GM12878 (cell line): Measurements from ENCODE around the gene PLEKHA6. TPM values are rescaled to one million over a fixed set of nuclear protein-coding genes. Genes with fewer than 3 reads are reported as not detected.
A peak's percentile ranks its signal among the peaks of the same experiment; 100 is the strongest.

Experiments
- ATAC-seq: fragments of 200-7000 bp; cut with Tn5 transposase; 3 replicates; pipeline ENCODE4 v1.9.1; 2020; ENCODE audit warnings: mild to moderate bottlenecking, moderate library complexity
- BruUV-seq: library from RNA; stranded (reverse); fragments of 400-500 nt; replicated peaks from 2 replicates; lab custom pipeline; 2021; lab: Mats Ljungman, UMichigan
- CTCF ChIA-PET: fragments of 300-600 bp; sonication (Branson Sonifier 250); formaldehyde crosslinking; extraction: SDS; loops from one replicate; lab custom pipeline; 2021; ENCODE audit warnings: inconsistent platforms; lab: Yijun Ruan, JAX
- POLR2A ChIA-PET: fragments of 350-600 bp; formaldehyde crosslinking; extraction: SDS; loops from one replicate; lab custom pipeline; 2021; ENCODE audit warnings: inconsistent platforms; lab: Charles Lee
- RAD21 ChIA-PET: fragments of 300-600 bp; sonication (Branson Sonifier 250); formaldehyde crosslinking; loops from one replicate; lab custom pipeline; 2023; ENCODE audit warnings: antibody characterized with exemption; ENCODE audit not compliant: unreplicated experiment; lab: Charles Lee
- SMC1A ChIA-PET: fragments of 300-600 bp; sonication (Branson Sonifier 250); formaldehyde crosslinking; loops from one replicate; lab custom pipeline; 2023; ENCODE audit not compliant: unreplicated experiment, uncharacterized antibody; lab: Charles Lee
- DNase-seq: peaks from one replicate; pipeline ENCODE4 v3.0.0-alpha.2; 2011; ENCODE audit warnings: low read depth, low spot score
- FAIRE-seq: peaks from 3 replicates; lab custom pipeline; 2011; peaks lifted over from hg19 to GRCh38; lab: Jason Lieb, UNC
- H2AFZ ChIP-seq: 2 replicates; pipeline ENCODE4 v1.6.0; 2011; ENCODE audit warnings: low read depth, low read length, control low read depth; ENCODE audit not compliant: control insufficient read depth
- H3K27ac ChIP-seq: 2 replicates; pipeline ENCODE4 v1.5.1; 2011; ENCODE audit warnings: control low read depth; ENCODE audit not compliant: control insufficient read depth, insufficient read depth
- H3K27me3 ChIP-seq, 2 experiments: replicated peaks in 1 of 2; 2 replicates each; pipeline versions ENCODE4 v1.6.0 to v1.6.1; 2011; ENCODE audit warnings: low read length in 1 of 2; ENCODE audit not compliant: control insufficient read depth in 2 of 2, insufficient read depth in 2 of 2
- H3K36me3 ChIP-seq, 2 experiments: 2 replicates each; pipeline ENCODE4 v1.5.1; 2011; ENCODE audit warnings: low read length in 1 of 2; ENCODE audit not compliant: control insufficient read depth in 2 of 2, insufficient read depth in 2 of 2
- H3K4me1 ChIP-seq: 2 replicates; pipeline ENCODE4 v1.6.1; 2011; ENCODE audit warnings: mild to moderate bottlenecking, low read length, moderate library complexity, mixed read lengths; ENCODE audit not compliant: control insufficient read depth, insufficient read depth
- H3K4me2 ChIP-seq: 2 replicates; pipeline ENCODE4 v1.6.0; 2011; ENCODE audit warnings: control low read depth; ENCODE audit not compliant: control insufficient read depth, insufficient read depth
- H3K4me3 ChIP-seq: fragments of 200-600 bp; sonication (generic); 2 replicates; pipeline ENCODE4 v1.5.1; 2016
- H3K79me2 ChIP-seq: 2 replicates; pipeline ENCODE4 v1.6.0; 2011; ENCODE audit warnings: low read length; ENCODE audit not compliant: control insufficient read depth, insufficient read depth
- H3K9ac ChIP-seq: 2 replicates; pipeline ENCODE4 v1.8.0; 2011; ENCODE audit warnings: low read length, control low read depth, mixed read lengths; ENCODE audit not compliant: control insufficient read depth, insufficient read depth
- H3K9me3 ChIP-seq: replicated peaks from 3 replicates; pipeline ENCODE4 v1.5.1; 2011; ENCODE audit warnings: mild to moderate bottlenecking, low read length; ENCODE audit not compliant: control insufficient read depth, insufficient read depth
- H4K20me1 ChIP-seq: 2 replicates; pipeline ENCODE4 v1.6.0; 2011; ENCODE audit not compliant: control insufficient read depth, insufficient read depth
- IRF4 ChIP-seq: IDR thresholded peaks from 2 replicates; pipeline ENCODE4 v1.6.1; 2011; ENCODE audit warnings: low read depth, low read length
- NR2C1 ChIP-seq: fragments of 450-650 bp; IDR thresholded peaks from 2 replicates; pipeline ENCODE4 v1.6.1; 2017; ENCODE audit warnings: antibody characterized with exemption, mild to moderate bottlenecking, moderate library complexity
- NR2F1 ChIP-seq: fragments of 450-650 bp; conservative IDR thresholded peaks from 2 replicates; pipeline ENCODE4 v1.6.1; 2017; ENCODE audit warnings: mild to moderate bottlenecking
- POLR2AphosphoS2 ChIP-seq: IDR thresholded peaks from 2 replicates; pipeline ENCODE4 v1.6.1; 2011; ENCODE audit warnings: low read depth, mild to moderate bottlenecking, low read length, improper control_type of control experiment, moderate library complexity
- RELA ChIP-seq: fragments of 450-650 bp; IDR thresholded peaks from 2 replicates; pipeline ENCODE4 v1.8.0; 2014; ENCODE audit warnings: borderline replicate concordance; ENCODE audit not compliant: partially characterized antibody
- WGBS: methylation state at CpG from one replicate; pipeline ENCODE4 v1.1.6; 2016; ENCODE audit warnings: low lambda C conversion rate; ENCODE audit not compliant: insufficient replicate concordance, insufficient coverage; ENCODE audit errors: missing lambda C conversion rate; 5-methylcytosine and 5-hydroxymethylcytosine counted together
- in situ Hi-C: fragments of 300-500 bp; cut with MboI; formaldehyde crosslinking; loops from 9 replicates; pipeline ENCODE4 v1.14.3; 2018; ENCODE audit warnings: mixed read lengths
- intact Hi-C: fragments of 100-400 bp; cut with micrococcal nuclease; formaldehyde crosslinking; loops from one replicate; pipeline ENCODE4 v1.14.2; 2022; ENCODE audit not compliant: unreplicated experiment
- polyA plus RNA-seq, 11 experiments: library from polyadenylated mRNA; depleted of rRNA in 4 of 11; unstranded in 6 of 11; stranded (reverse) in 5 of 11; fragments of >200 nt; fragmentation: Nextera tagmentation in 4 of 11; fragmentation: Illumina TruSeq in 1 of 11; extraction: Ambion mirVana in 4 of 11; extraction: Trizol in 1 of 11; gene quantifications; 1 replicate in 1 of 11; 2 replicates in 10 of 11; pipeline versions ENCODE4 v1.2.1 to v1.2.3, GENCODE V29; 2011 to 2016; ENCODE audit warnings: inconsistent platforms in 2 of 11, missing spikeins in 2 of 11, low read depth in 1 of 11
- total RNA-seq, 4 experiments: library from RNA; depleted of rRNA in 3 of 4; stranded (reverse); fragments of >200 nt in 3 of 4; fragmentation: Illumina TruSeq in 1 of 4; extraction: Trizol in 1 of 4; gene quantifications; 2 replicates each; pipeline versions ENCODE4 v1.2.1 to v1.2.3, GENCODE V29; 2013 to 2021
- TF ChIP-seq, protein P1 (sequence below): fragments of 150-350 bp; IDR thresholded peaks from 2 replicates; pipeline ENCODE4 v1.6.1; 2016; ENCODE audit warnings: low read depth, low read length
- TF ChIP-seq, protein P2 (sequence below): fragments of 450-650 bp; IDR thresholded peaks from 2 replicates; pipeline ENCODE4 v1.6.1; 2017; ENCODE audit warnings: low read depth, mild to moderate bottlenecking, moderate library complexity

PLEKHA6 gene
- total and polyA plus RNA-seq, 10 of the 15 experiments (the other 5 are each of a cell fraction or from before 2014, with no cell fraction given), result 0.04 to 0.81 (median 0.19) TPM; not detected in 4

DNA sequence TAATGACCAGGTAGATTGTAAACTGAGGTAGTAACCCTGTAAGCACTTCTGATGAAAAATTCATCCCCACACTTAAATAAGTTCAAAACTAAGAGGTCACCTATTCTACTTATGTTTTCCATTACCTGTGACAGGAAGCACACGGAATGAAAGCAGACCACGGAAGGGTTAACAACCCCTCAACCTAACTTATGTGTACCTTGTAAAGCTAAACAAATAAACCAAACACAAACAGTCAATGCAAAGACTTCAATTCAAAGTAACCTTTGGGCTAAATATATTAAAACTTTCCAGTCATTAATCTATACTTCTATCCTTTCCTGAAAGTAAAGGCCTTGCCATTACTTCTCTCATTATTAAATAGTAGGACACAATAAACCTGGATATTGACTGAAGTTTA, 44.9 kb upstream of the PLEKHA6 start:
- Histone ChIP-seq H3K4me1 (no peaks in the 10 kb centered on the region), H3K27ac (no peak overlapping the region), H3K9me3 (no peaks in the 10 kb centered on the region), H2AFZ (no peak overlapping the region), H4K20me1 (peaks cover 5% of the 10 kb centered on the region; the same call in 1 of the 2 replicates), H3K9ac (no peak overlapping the region), H3K4me2 (no peak overlapping the region)
- intact Hi-C loops (no loop called here), in situ Hi-C loops (no loop called here)
- no peak for ATAC-seq
- RAD21 ChIA-PET, result interaction anchor here (0.9 kb wide), 1 partner anchor 194 kb away, joined by 3 read pairs; no protein-coding TSS in a partner anchor
- no TSS peak for BruUV-seq
- POLR2A ChIA-PET, result no interaction called here
- SMC1A ChIA-PET, result interaction anchor here (1.0 to 1.5 kb wide), 2 partner anchors 10 to 26 kb away, joined by 3 read pairs; no protein-coding TSS in a partner anchor
- no peak for TF ChIP-seq NR2F1
- no peak for TF ChIP-seq POLR2AphosphoS2
- no peak for TF ChIP-seq RELA
- TF ChIP-seq, protein P1, sequence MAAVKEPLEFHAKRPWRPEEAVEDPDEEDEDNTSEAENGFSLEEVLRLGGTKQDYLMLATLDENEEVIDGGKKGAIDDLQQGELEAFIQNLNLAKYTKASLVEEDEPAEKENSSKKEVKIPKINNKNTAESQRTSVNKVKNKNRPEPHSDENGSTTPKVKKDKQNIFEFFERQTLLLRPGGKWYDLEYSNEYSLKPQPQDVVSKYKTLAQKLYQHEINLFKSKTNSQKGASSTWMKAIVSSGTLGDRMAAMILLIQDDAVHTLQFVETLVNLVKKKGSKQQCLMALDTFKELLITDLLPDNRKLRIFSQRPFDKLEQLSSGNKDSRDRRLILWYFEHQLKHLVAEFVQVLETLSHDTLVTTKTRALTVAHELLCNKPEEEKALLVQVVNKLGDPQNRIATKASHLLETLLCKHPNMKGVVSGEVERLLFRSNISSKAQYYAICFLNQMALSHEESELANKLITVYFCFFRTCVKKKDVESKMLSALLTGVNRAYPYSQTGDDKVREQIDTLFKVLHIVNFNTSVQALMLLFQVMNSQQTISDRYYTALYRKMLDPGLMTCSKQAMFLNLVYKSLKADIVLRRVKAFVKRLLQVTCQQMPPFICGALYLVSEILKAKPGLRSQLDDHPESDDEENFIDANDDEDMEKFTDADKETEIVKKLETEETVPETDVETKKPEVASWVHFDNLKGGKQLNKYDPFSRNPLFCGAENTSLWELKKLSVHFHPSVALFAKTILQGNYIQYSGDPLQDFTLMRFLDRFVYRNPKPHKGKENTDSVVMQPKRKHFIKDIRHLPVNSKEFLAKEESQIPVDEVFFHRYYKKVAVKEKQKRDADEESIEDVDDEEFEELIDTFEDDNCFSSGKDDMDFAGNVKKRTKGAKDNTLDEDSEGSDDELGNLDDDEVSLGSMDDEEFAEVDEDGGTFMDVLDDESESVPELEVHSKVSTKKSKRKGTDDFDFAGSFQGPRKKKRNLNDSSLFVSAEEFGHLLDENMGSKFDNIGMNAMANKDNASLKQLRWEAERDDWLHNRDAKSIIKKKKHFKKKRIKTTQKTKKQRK, result no peak
- TF ChIP-seq, protein P2, sequence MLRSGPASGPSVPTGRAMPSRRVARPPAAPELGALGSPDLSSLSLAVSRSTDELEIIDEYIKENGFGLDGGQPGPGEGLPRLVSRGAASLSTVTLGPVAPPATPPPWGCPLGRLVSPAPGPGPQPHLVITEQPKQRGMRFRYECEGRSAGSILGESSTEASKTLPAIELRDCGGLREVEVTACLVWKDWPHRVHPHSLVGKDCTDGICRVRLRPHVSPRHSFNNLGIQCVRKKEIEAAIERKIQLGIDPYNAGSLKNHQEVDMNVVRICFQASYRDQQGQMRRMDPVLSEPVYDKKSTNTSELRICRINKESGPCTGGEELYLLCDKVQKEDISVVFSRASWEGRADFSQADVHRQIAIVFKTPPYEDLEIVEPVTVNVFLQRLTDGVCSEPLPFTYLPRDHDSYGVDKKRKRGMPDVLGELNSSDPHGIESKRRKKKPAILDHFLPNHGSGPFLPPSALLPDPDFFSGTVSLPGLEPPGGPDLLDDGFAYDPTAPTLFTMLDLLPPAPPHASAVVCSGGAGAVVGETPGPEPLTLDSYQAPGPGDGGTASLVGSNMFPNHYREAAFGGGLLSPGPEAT, result no peak
- no peak for TF ChIP-seq IRF4
- no peak for TF ChIP-seq NR2C1
- TF ChIP-seq, all 136 proteins: peak for 0
- peaks cover 65% of the 10 kb centered on the region for H3K79me2 ChIP-seq
- 96% methylated on average over 2 of the region's 2 CpGs for WGBS
- H3K4me3 ChIP-seq, result 0 out of 2 replicates have a peak overlapping the region, but pooled peaks have one; percentile 55
- CTCF ChIA-PET, result interaction anchor here (1.2 to 1.4 kb wide), 2 partner anchors 275 to 403 kb away, joined by 3 read pairs; no protein-coding TSS in a partner anchor
- DNase-seq, result no peak
- no peaks in the 10 kb centered on the region for H3K27me3 ChIP-seq
- peaks cover 3 to 22% of the 10 kb centered on the region in 2 experiments for H3K36me3 ChIP-seq
- FAIRE-seq, result no peak
